DMS53 treated with DMSO at 0.1 percent for 48 hours (cell line): ENCODE results near the gene KCNMA1.

Source experiments
- DNase-seq: peaks from one replicate; lab custom pipeline; 2025; ENCODE audit not compliant: unreplicated experiment; lab: John Stamatoyannopoulos, UW

KCNMA1 gene

GRCh38 chr10:77563638-77564270 lies 73.9 kb downstream of the KCNMA1 start:
- no peak for DNase-seq

GRCh38 chr10:77562742-77563141 lies 74.9 kb downstream of the KCNMA1 start:
- DNase-seq = no peak

GRCh38 chr10:77561991-77562390 lies 75.6 kb downstream of the KCNMA1 start:
- DNase-seq = no peak

GRCh38 chr10:77560471-77560870 lies 77.1 kb downstream of the KCNMA1 start:
- DNase-seq = no peak

DNA sequence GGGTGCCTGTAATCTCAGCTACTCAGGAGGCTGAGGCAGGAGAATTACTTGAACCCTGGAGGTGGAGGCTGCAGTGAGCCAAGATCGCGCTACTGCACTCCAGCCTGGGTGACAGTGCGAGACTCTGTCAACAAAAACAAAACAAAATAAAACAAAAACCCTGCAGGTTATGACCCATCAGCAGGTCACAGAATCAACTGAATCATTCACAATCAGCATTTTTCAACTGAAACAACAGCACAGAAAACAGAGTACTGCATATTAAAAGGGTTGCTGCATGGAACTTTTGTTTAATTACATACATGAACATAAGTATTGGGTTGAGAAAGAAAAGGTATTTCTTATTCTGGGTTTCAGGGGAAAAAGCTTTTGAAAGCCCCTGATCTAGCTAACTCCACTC lies 77.6 kb downstream of the KCNMA1 start:
- no peak for DNase-seq

- peak; percentile 34 for DNase-seq
These were observed 80.5 kb downstream of the KCNMA1 start for GRCh38 chr10:77556990-77557601.

- DNase-seq = no peak
These were observed 81.9 kb downstream of the KCNMA1 start for GRCh38 chr10:77555591-77556212.

- no peak for DNase-seq
These were observed 82.6 kb downstream of the KCNMA1 start for GRCh38 chr10:77554996-77555397.

DNA sequence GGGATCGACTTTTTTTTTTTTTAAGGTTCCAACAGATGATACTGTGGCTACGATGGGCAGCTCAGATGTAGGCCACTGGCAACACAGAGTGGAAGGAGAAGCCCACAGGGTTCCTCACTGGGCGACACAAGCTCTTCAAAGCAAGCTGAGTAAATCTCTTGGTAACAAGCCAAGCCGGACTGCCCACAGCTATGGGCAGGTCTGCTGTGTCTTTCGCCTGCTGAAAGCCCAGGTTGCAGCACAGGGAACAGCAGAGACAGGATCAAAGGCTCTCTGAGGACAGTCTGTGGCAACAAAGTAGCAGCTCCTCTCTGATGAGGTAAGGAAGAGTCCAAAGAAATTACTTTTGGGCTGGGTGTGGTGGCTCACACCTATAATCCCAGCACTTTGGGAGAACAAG lies 83.6 kb downstream of the KCNMA1 start:
- no peak for DNase-seq

DNA sequence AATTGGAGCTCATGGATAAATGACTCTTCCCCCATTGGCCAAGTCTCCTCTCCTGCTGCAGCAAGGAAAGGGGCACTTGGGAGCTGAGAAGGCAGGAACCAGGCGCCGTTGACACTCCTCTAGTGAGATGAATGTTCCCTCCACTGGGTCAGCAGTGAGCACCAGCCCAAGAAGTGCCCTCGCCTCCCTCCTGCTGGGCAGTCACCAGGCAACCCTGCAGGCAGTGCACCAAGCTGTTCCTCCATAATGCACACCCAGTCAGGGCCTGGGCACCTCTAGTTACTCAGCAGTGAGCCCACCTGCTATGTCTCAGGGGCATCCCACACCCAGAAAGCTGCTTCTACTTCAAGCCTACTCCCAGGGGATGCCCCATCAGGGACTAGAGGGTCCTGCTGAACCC lies 84.3 kb downstream of the KCNMA1 start:
- DNase-seq = no peak

- no peak for DNase-seq
These were observed 85.4 kb downstream of the KCNMA1 start for GRCh38 chr10:77552252-77552651.

- DNase-seq = no peak
These were observed 87.2 kb downstream of the KCNMA1 start for GRCh38 chr10:77550378-77550777.

GRCh38 chr10:77548671-77549070 lies 88.9 kb downstream of the KCNMA1 start:
- no peak for DNase-seq

DNA sequence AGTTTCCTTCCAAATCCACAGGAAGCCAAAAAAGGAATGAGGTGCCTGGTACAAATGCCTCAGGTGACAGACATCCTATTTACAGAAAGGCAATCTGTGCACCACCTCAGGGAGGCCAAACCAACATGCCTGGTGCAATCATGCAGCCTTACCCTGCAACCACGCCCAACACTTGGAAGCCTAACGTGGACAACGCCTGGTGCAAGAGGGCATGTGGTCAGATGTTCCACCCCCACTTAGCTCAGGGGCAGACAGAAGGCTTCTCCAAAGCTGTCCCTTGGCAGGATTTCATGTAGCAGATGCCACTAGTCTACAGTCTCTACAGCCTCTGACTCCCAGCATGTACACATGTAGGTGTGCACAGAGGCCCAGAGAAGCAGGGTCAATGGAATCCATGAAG lies 89.5 kb downstream of the KCNMA1 start:
- DNase-seq = no peak

DNA sequence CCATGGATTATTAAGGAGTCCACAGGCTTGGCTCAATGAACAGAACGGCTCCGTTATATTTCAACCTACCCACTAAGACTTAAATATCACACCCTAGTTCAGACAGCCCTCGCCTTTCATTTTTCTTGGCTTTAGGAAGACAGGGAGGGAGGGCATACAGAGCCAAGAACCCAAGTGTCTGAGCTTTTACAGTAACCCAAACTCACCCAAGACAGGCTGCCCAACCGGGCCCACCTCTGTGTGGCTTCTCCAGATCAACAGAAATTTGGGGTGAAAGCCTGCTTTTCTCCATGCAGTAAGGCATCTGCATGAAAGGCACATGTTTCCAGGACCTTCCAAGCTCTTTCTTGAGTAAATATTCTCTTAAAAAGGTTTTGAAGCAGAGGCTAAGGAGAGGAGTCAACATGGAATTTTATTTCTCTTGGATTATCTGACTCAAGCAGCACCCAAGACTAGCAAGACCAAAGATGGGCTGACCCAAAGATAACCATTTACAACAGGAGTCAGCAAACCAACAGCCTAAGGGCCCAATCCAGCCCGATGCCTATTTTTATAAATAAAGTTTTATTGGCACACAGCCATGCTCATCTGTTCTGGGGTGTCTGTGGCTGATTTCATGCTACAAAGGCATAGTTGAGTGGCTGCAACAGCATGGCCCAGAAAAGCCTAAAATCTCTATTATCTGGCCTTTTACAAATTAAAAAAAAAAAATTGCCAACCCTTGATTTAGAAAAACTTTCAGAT lies 90.1 kb downstream of the KCNMA1 start:
- DNase-seq = no peak

DNA sequence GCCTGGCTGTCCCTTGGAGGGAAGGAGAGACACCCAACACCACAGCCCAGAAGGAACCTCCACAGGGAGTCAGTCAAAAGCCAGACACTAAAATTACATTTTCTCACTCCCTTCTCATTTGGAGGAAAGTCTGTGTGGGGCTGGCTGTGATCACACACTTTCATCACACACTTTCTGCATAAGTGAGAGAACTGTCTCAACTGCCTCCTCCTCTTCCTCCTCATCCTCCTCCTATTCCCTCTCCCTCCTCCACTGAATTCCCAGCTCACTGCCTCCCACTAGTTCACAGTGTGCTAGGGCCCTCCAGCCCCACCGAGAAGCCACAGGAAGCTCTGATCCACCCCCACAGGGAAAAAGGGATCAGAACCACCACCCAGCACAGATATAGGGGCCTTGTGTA lies 91.6 kb downstream of the KCNMA1 start:
- no peak for DNase-seq

DNA sequence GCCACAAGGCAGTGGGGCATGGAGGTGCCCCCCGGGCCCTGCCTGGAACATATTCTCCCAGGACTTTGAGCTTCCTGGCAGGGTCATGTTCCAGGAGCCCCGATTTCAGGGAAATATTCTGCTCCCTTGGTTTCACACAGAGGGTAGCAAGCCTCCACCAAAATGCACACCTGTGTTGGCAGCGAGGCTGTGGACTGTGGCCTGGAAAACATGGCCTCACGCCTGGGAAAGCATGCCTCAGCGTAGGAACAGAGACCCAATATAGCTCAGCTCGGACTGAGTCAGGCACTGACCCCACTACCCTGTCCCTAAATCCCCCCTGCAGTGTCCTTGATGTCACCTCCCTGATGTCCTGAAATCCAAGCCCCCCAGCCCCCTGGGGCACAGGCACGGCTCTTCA lies 92.0 kb downstream of the KCNMA1 start:
- no peak for DNase-seq

DNA sequence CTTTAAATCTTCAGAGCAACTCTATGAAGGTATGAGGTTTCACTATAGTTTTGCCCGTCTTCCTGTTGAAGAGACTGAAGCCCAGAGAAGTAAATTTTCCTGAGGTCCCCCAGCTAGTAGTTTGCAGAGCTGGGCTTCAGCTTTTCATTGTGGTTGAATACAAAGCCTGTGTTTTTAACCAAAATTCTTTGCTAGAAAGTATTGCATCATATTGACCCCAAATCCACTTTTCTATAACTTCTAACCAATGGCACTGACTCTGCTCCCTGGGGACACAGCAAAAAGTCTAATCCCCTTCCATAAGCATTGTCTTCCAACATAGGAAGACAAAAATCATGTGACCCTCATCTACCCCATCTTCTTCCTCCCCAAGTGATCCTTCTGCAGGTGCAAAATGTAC lies 93.0 kb downstream of the KCNMA1 start:
- no peak for DNase-seq

DNA sequence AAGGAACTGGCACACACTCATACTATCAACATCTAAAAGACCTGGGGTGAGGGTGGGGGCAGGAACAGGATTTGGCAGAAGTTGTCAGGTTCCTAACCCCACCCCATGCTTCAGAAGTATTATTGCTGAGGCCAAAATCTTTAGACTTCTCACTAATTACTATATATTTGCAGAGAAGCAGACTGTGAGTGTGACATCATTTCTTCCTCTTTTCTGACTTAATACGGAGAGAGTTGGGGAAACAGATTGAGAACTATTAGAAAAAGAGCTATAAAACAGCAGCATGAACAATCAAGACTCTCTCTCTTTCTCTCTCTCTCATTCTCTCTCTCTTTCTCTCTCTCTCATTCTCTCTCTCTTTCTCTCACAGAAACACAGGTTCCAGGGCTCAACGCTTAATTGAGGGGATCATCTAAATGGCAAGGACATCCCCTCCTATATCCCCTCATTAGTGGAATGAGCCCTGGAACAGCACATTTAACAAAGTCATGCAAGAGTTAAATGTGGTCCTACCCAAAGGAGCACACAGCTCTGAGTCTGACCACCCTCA lies 94.8 kb downstream of the KCNMA1 start:
- no peak for DNase-seq

GRCh38 chr10:77541944-77542343 lies 95.7 kb downstream of the KCNMA1 start:
- DNase-seq = no peak

- DNase-seq = no peak
These were observed 96.4 kb downstream of the KCNMA1 start for GRCh38 chr10:77541247-77541646.
